HEK293T (cell line): ENCODE measurements around the gene CHST11.
A peak's percentile ranks its signal among the peaks of the same experiment; 100 is the strongest.

Source experiments
- CTCF ChIA-PET: fragments of 350-600 bp; formaldehyde crosslinking; extraction: SDS; loops from one replicate; lab custom pipeline; 2021; ENCODE audit warnings: antibody characterized with exemption, inconsistent platforms; lab: Yijun Ruan, JAX
- POLR2A ChIA-PET: fragments of 350-600 bp; formaldehyde crosslinking; extraction: SDS; loops from one replicate; lab custom pipeline; 2020; ENCODE audit warnings: antibody characterized with exemption, inconsistent platforms; lab: Yijun Ruan, JAX
- DNase-seq: peaks from one replicate; pipeline ENCODE4 v3.0.0; 2012; ENCODE audit warnings: mixed read lengths; ENCODE audit errors: extremely low spot score
- ARNT ChIP-seq: fragments of 450-650 bp; IDR thresholded peaks from 2 replicates; pipeline ENCODE4 v1.6.1; 2017; ENCODE audit warnings: mild to moderate bottlenecking
- BHLHE40 ChIP-seq: fragments of 450-650 bp; IDR thresholded peaks from 2 replicates; pipeline ENCODE4 v1.6.1; 2016; ENCODE audit warnings: mild to moderate bottlenecking, moderate library complexity, borderline replicate concordance
- CTBP1 ChIP-seq: fragments of 450-650 bp; IDR thresholded peaks from 2 replicates; pipeline ENCODE4 v1.6.1; 2016; ENCODE audit warnings: borderline replicate concordance
- ELF4 ChIP-seq: fragments of 450-650 bp; IDR thresholded peaks from 2 replicates; pipeline ENCODE4 v1.6.1; 2017; ENCODE audit warnings: antibody characterized with exemption
- FOXA1 ChIP-seq: fragments of 450-650 bp; IDR thresholded peaks from 2 replicates; pipeline ENCODE4 v1.6.1; 2016; ENCODE audit warnings: mild to moderate bottlenecking
- FOXK2 ChIP-seq: fragments of 450-650 bp; IDR thresholded peaks from 2 replicates; pipeline ENCODE4 v1.6.1; 2016; ENCODE audit warnings: mild to moderate bottlenecking
- FOXM1 ChIP-seq: fragments of 450-650 bp; IDR thresholded peaks from 2 replicates; pipeline ENCODE4 v1.6.1; 2017; ENCODE audit warnings: mild to moderate bottlenecking, borderline replicate concordance
- HDGF ChIP-seq: fragments of 450-650 bp; IDR thresholded peaks from 2 replicates; pipeline ENCODE4 v1.6.1; 2017; ENCODE audit warnings: antibody characterized with exemption, borderline replicate concordance
- L3MBTL2 ChIP-seq: fragments of 450-650 bp; conservative IDR thresholded peaks from 2 replicates; pipeline ENCODE4 v1.6.1; 2016; ENCODE audit warnings: mild to moderate bottlenecking
- LEF1 ChIP-seq: fragments of 450-650 bp; IDR thresholded peaks from 2 replicates; pipeline ENCODE4 v1.6.1; 2017; ENCODE audit warnings: mild to moderate bottlenecking, borderline replicate concordance
- NFRKB ChIP-seq: fragments of 450-650 bp; IDR thresholded peaks from 2 replicates; pipeline ENCODE4 v1.6.1; 2016; ENCODE audit warnings: mild to moderate bottlenecking, moderate library complexity
- SP1 ChIP-seq: fragments of 450-650 bp; IDR thresholded peaks from 2 replicates; pipeline ENCODE4 v1.6.1; 2017
- SUZ12 ChIP-seq: fragments of 450-650 bp; IDR thresholded peaks from 2 replicates; pipeline ENCODE4 v1.6.1; 2016; ENCODE audit warnings: mild to moderate bottlenecking
- TARDBP ChIP-seq: fragments of 450-650 bp; IDR thresholded peaks from 2 replicates; pipeline ENCODE4 v1.6.1; 2016
- ZNF384 ChIP-seq: fragments of 450-650 bp; IDR thresholded peaks from 2 replicates; pipeline ENCODE4 v1.6.1; 2016
- TF ChIP-seq, protein P1 (sequence below): fragments of 450-650 bp; IDR thresholded peaks from 2 replicates; pipeline ENCODE4 v1.6.1; 2016

CHST11 gene

DNA sequence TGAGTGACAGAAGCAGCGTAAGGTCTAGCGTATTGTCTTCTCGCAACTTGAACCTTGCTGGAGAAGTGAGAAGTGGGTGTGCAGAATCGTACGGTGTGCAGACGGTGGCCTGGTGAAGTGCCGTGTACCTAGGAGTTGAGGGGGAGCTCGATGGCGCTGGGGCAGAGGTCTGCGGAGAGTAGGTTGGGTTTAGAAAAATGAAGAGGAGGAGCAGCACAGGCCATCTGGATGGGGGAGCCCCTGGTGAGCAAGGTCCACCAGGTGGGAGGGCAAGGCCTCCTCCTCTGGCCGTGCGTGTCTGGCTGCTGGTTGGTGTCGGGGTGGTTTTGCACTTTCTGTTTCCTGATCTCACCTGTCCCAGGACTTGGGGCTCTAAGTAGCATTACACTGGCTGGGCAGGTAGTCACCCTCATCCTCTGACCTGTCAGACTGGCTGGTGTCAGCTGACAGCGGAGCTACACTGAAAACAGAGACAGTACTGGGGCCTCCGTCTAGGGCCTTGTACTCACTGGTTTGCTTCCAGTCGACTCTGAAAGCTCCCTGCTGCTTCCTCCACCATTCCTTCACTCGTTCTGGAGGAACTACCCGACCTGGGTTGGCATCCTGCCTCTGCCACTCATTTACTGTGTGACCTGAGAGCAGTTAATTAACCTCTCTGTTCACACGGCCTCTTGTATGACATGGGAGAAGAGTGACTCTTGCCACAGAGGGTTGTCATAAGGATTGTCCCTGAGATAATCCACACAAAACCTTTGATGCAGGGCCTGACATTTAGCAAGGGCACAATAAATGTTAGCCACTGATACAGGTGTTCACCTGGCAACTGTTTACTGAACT, 273.1 kb downstream of the CHST11 start:
- ChIA-PET CTCF (no interaction called here), POLR2A (no interaction called here)
- DNase-seq, result no peak
- no peak for TF ChIP-seq ELF4
- no peak for TF ChIP-seq CTBP1
- no peak for TF ChIP-seq HDGF
- TF ChIP-seq FOXK2, result no peak
- TF ChIP-seq TARDBP, result no peak
- no peak for TF ChIP-seq FOXA1
- no peak for TF ChIP-seq BHLHE40
- TF ChIP-seq SP1, result no peak
- no peak for TF ChIP-seq SUZ12
- no peak for TF ChIP-seq ARNT
- TF ChIP-seq L3MBTL2, result no peak
- TF ChIP-seq ZNF384, result no peak
- TF ChIP-seq, protein P1, sequence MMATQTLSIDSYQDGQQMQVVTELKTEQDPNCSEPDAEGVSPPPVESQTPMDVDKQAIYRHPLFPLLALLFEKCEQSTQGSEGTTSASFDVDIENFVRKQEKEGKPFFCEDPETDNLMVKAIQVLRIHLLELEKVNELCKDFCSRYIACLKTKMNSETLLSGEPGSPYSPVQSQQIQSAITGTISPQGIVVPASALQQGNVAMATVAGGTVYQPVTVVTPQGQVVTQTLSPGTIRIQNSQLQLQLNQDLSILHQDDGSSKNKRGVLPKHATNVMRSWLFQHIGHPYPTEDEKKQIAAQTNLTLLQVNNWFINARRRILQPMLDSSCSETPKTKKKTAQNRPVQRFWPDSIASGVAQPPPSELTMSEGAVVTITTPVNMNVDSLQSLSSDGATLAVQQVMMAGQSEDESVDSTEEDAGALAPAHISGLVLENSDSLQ, result no peak
- TF ChIP-seq LEF1, result no peak
- no peak for TF ChIP-seq FOXM1
- TF ChIP-seq NFRKB, result no peak

DNA sequence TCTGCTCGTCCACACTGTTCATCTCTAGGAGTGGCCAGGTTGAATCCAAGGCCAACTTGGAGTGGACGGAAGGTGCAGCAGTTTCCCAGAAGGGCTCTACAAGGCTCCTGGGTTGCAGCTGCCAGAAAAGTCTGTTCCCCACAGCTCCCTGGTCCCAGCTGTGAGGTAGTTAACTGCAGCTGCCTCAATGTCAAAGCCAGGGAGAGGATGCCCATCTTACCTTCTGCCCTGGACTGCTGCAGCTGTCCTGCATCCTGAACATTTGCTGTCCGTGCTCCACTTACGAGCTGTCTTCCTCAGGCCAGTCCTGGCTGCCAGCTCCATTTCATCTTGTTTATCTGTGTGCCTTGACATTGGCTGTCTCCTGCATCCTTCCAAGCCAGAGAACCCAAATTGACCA, 274.0 kb downstream of the CHST11 start:
- POLR2A ChIA-PET, result no interaction called here
- CTCF ChIA-PET, result interaction anchor here (0.6 kb wide), 1 partner anchor 538 kb away, joined by 3 read pairs; no protein-coding TSS in a partner anchor
- no peak for DNase-seq
- TF ChIP-seq, protein P1, result no peak
- no peak for TF ChIP-seq L3MBTL2
- TF ChIP-seq SP1, result no peak
- TF ChIP-seq FOXK2, result no peak
- TF ChIP-seq LEF1, result no peak
- TF ChIP-seq NFRKB, result no peak
- no peak for TF ChIP-seq BHLHE40
- TF ChIP-seq HDGF, result no peak
- TF ChIP-seq ZNF384, result no peak
- TF ChIP-seq FOXA1, result no peak
- no peak for TF ChIP-seq TARDBP

DNA sequence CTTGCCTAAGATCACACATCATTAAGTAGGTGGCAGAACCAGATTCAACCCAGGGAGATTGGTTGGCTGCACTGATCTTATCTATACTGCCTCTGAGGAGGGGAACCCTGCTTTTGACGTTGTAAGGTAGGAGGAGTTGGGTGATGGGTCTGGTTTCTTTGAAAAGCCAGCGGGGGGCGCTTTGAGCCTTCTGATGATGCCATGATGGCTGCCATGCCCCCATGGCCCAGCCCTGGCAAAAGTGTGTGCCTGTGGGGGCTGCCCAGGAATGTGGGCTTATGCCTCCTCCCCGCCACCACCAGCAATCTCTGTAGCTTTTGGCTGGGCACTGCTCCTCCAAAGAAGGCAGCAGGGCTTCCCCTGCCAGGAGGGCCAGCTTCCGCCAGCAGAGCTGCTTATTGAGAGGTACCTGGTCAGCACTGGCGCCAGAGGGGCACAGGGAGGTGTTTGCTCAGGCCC, 277.0 kb downstream of the CHST11 start:
- TF ChIP-seq TARDBP, result no peak
- TF ChIP-seq FOXA1, result no peak
- TF ChIP-seq FOXK2, result no peak
- TF ChIP-seq, protein P1, result no peak
- no peak for TF ChIP-seq SP1
- no peak for TF ChIP-seq LEF1
- TF ChIP-seq CTBP1, result no peak
- TF ChIP-seq HDGF, result no peak
- no peak for TF ChIP-seq ELF4
- TF ChIP-seq L3MBTL2, result no peak
- TF ChIP-seq ZNF384, result no peak
- TF ChIP-seq NFRKB, result no peak
- ChIA-PET POLR2A (no interaction called here), CTCF (no interaction called here)
- DNase-seq, result peak; percentile 31

DNA sequence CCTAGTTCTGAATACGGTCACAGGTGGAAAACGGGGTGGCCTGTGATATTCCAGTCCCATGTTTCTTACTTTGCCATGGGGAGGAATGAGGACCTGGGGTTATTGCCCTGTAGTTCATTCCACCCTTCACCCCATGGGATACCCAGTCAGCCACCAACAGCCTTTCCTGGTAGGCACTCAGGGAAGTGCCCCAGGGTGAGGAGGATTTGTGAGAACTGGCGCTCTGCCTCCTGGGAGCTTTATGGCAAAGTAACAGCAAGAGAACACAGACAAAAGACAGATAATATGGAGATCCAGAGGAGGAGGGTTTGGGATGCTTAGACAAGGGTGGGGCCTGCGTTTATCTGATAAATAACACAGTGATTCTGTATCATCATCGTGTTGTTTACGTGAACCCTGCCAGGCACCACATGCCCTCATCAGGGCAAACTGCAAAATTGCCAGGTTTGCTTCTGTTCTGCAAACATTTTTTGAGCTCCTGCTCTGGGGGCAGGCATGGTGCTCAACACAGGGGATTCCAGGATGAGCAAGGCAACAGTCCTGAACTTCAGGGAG, 277.9 kb downstream of the CHST11 start:
- TF ChIP-seq NFRKB (no peak), SP1 (no peak), ELF4 (no peak)
- POLR2A ChIA-PET, result no interaction called here
- CTCF ChIA-PET, result interaction anchor here (0.6 kb wide), 1 partner anchor 277 kb away, joined by 3 read pairs; the partner anchor contains the start of gene CHST11
- DNase-seq, result no peak

DNA sequence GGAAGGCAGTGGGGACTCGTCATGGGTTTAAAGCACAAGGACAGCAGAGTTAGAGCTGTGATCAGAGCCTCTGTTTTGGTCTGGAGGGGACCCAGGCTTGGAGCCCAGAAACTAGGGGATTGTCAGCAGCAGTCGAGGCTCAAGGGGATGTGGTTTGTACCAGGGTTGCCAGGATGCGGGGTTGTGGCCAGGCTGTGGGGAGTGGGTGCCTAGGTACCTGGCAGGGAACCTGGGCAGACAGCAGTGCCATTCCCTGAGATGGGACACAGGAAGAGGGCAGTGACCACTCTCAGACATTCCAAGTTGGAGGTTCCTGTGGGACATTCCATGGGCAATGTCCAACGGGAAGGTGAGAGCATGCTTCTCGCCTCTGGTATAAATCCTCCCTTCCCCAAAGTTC, 279.1 kb downstream of the CHST11 start:
- no peak for DNase-seq
- TF ChIP-seq TARDBP, result no peak
- no peak for TF ChIP-seq L3MBTL2
- no peak for TF ChIP-seq ZNF384
- POLR2A ChIA-PET, result no interaction called here
- CTCF ChIA-PET, result interaction anchor here (0.6 kb wide), 1 partner anchor 614 kb away, joined by 3 read pairs; no protein-coding TSS in a partner anchor

DNA sequence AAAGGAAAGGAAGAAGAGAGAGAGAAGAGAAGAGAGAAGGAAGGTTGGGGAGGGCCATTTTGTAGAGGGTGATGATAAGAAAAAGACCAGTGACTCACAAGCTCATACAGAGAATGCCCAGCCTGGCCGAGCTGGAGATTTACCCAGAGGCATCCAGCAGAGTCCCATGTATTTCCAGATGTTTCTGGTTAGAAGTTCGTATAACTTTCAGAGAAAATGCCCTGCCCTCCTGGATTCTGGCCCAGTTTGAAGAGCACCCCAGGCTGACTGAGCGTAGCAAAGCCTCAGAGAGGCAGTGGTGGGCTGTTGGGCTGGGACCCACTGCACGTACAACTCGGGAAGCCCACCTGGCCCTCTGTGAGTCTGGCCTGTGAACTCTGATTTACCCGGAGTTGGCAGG, 279.6 kb downstream of the CHST11 start:
- DNase-seq, result no peak
- CTCF ChIA-PET, result no interaction called here
- POLR2A ChIA-PET, result no interaction called here
- no peak for TF ChIP-seq ELF4
- TF ChIP-seq ARNT, result no peak
- TF ChIP-seq FOXA1, result no peak
- no peak for TF ChIP-seq FOXK2
- TF ChIP-seq LEF1, result no peak
- no peak for TF ChIP-seq L3MBTL2
- no peak for TF ChIP-seq ZNF384
- no peak for TF ChIP-seq FOXM1
- no peak for TF ChIP-seq CTBP1
- TF ChIP-seq SP1, result no peak
- TF ChIP-seq BHLHE40, result no peak
- TF ChIP-seq NFRKB, result no peak
- TF ChIP-seq, protein P1, result no peak
- TF ChIP-seq TARDBP, result no peak
